ENCODE measurements around the gene RAD23A. TPM values are rescaled to one million over a fixed set of nuclear protein-coding genes. Genes with fewer than 3 reads are reported as not detected.

Gene RAD23A
- total RNA-seq, 4 donors from 2014 or later = 138 to 218 (median 181) TPM

- Histone ChIP-seq H3K9me3 (no peaks in the 10 kb centered on the region), H3K4me1 (peaks cover 47 to 73% (median 58%) of the 10 kb centered on the region in 4 donors), H3K4me3 (no peak overlapping the region), H3K36me3 (peaks cover 49 to 55% (median 52%) of the 10 kb centered on the region in 4 donors), H3K27me3 (no peaks in the 10 kb centered on the region), H3K27ac (replicated peaks in 1 of 4) (peak overlapping the region in 2 of 4 donors; percentile 88 to 96)
- DNase-seq (ENCODE audit: extremely low spot score) = no peak
- intact Hi-C loops (cut with DNase I) = no loop called here
- no peak for TF ChIP-seq EP300 (IDR thresholded peaks at IDR 0.05)
- no peak for TF ChIP-seq CTCF (IDR thresholded peaks at IDR 0.05)
- TF ChIP-seq POLR2AphosphoS5 (IDR thresholded peaks at IDR 0.05) = no peak
- TF ChIP-seq POLR2A (IDR thresholded peaks at IDR 0.05; ENCODE audit: low read depth) = no peak
- WGBS = 73% methylated on average over 2 of the region's 2 CpGs
These were observed 4.8 kb upstream of the RAD23A start for GRCh38 chr19:12940897-12941296.

GRCh38 chr19:12943437-12944044, 2.1 kb upstream of the RAD23A start:
- Histone ChIP-seq H3K4me1 (peaks cover 54 to 88% (median 65%) of the 10 kb centered on the region in 4 donors), H3K27ac (replicated peaks in 1 of 4) (peak overlapping the region; percentile 41 to 97 (median 96)), H3K36me3 (peaks cover 56 to 68% (median 61%) of the 10 kb centered on the region in 4 donors), H3K4me3 (no peak overlapping the region), H3K9me3 (no peaks in the 10 kb centered on the region), H3K27me3 (no peaks in the 10 kb centered on the region)
- TF ChIP-seq POLR2AphosphoS5 (IDR thresholded peaks at IDR 0.05) (no peak), CTCF (IDR thresholded peaks at IDR 0.05) (no peak), EP300 (IDR thresholded peaks at IDR 0.05) (no peak), POLR2A (IDR thresholded peaks at IDR 0.05; ENCODE audit: low read depth) (no peak)
- WGBS = 80% methylated on average over 18 of the region's 18 CpGs
- intact Hi-C loops (cut with DNase I) = no loop called here
- no peak for DNase-seq (ENCODE audit: extremely low spot score)

DNA sequence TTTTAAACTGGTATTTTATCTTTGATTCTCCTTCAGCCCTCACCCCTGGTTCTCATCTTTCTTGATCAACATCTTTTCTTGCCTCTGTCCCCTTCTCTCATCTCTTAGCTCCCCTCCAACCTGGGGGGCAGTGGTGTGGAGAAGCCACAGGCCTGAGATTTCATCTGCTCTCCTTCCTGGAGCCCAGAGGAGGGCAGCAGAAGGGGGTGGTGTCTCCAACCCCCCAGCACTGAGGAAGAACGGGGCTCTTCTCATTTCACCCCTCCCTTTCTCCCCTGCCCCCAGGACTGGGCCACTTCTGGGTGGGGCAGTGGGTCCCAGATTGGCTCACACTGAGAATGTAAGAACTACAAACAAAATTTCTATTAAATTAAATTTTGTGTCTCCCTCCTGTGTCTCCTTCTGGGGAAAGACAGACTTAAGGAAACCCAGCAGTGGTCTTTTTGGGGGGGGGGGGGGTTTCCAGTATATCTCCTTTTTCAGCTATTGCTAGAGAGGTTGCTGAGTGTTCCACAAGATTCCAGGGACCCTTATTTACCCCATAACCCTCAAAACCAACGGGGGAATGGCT, 1.5 kb upstream of the RAD23A start:
- DNase-seq (ENCODE audit: extremely low spot score) = no peak
- peak overlapping the region; percentile 96 to 99 (median 96) for H3K27ac ChIP-seq (replicated peaks in 1 of 4)
- WGBS = 59% methylated on average over 2 of the region's 2 CpGs
- TF ChIP-seq POLR2AphosphoS5 (IDR thresholded peaks at IDR 0.05) = no peak
- no peak for TF ChIP-seq EP300 (IDR thresholded peaks at IDR 0.05)
- TF ChIP-seq CTCF (IDR thresholded peaks at IDR 0.05) = no peak
- TF ChIP-seq POLR2A (IDR thresholded peaks at IDR 0.05; ENCODE audit: low read depth) = no peak
- intact Hi-C loops (cut with DNase I) = no loop called here
- H3K4me1 ChIP-seq = peaks cover 54 to 89% (median 64%) of the 10 kb centered on the region in 4 donors
- H3K4me3 ChIP-seq = no peak overlapping the region
- H3K27me3 ChIP-seq = no peaks in the 10 kb centered on the region
- H3K9me3 ChIP-seq = no peaks in the 10 kb centered on the region
- peaks cover 62 to 74% (median 68%) of the 10 kb centered on the region in 4 donors for H3K36me3 ChIP-seq

- intact Hi-C loops (cut with DNase I) = no loop called here
- Histone ChIP-seq H3K4me1 (peaks cover 36 to 69% (median 44%) of the 10 kb centered on the region in 4 donors), H3K27ac (replicated peaks in 1 of 4) (peak overlapping the region; percentile 96 to 99 (median 96)), H3K4me3 (peak overlapping the region; percentile 90 to 100 (median 96)), H3K9me3 (no peaks in the 10 kb centered on the region), H3K27me3 (no peaks in the 10 kb centered on the region), H3K36me3 (peaks cover 65 to 80% (median 72%) of the 10 kb centered on the region in 4 donors)
- TF ChIP-seq POLR2AphosphoS5 (IDR thresholded peaks at IDR 0.05) = no peak
- TF ChIP-seq CTCF (IDR thresholded peaks at IDR 0.05) = no peak
- peak; percentile 36 for TF ChIP-seq POLR2A (IDR thresholded peaks at IDR 0.05; ENCODE audit: low read depth)
- no peak for TF ChIP-seq EP300 (IDR thresholded peaks at IDR 0.05)
- 4% methylated on average over 13 of the region's 40 CpGs for WGBS
- no peak for DNase-seq (ENCODE audit: extremely low spot score)
These were observed 545 bp downstream of the RAD23A start for GRCh38 chr19:12946092-12946721.

Measured in esophagus muscularis mucosa (tissue), 4 donors.